Activated naive CD8-positive, alpha-beta T cell treated with anti-CD3 and anti-CD28 coated beads for 36 hours (primary cell): Measurements from ENCODE around the gene KCNK5. TPM values are rescaled to one million over a fixed set of nuclear protein-coding genes. Genes with fewer than 3 reads are reported as not detected.

Source experiments
- DNase-seq: peaks from one replicate; pipeline ENCODE4 v3.0.0; 2021
- H3K27ac Mint-ChIP-seq: one replicate; pipeline ENCODE4 v1.8.0; 2022; ENCODE audit warnings: mild to moderate bottlenecking, moderate library complexity, mixed read lengths
- H3K27me3 Mint-ChIP-seq: one replicate; pipeline ENCODE4 v1.8.0; 2022; ENCODE audit warnings: mild to moderate bottlenecking, mixed read lengths
- H3K36me3 Mint-ChIP-seq: one replicate; pipeline ENCODE4 v1.8.0; 2021; ENCODE audit warnings: mild to moderate bottlenecking, mixed read lengths
- H3K4me1 Mint-ChIP-seq: one replicate; pipeline ENCODE4 v1.8.0; 2021; ENCODE audit warnings: mixed read lengths
- H3K4me3 Mint-ChIP-seq: one replicate; pipeline ENCODE4 v1.8.0; 2022; ENCODE audit warnings: mild to moderate bottlenecking, moderate library complexity, mixed read lengths
- H3K9me3 Mint-ChIP-seq: one replicate; pipeline ENCODE4 v1.8.0; 2022; ENCODE audit warnings: mixed read lengths
- total RNA-seq, 2 experiments: library from RNA; stranded (reverse); gene quantifications; one replicate each; pipeline ENCODE4 v1.2.3, GENCODE V29; 2021

The KCNK5 gene
- total RNA-seq, 2 experiments from 2014 or later: 18.6 to 19.6 TPM

GRCh38 chr6:39256294-39256940, 27.1 kb upstream of the KCNK5 start:
- peaks cover 4% of the 10 kb centered on the region for H3K9me3 Mint-ChIP-seq
- no peak for DNase-seq
- no peak overlapping the region for H3K27ac Mint-ChIP-seq
- H3K36me3 Mint-ChIP-seq: no peaks in the 10 kb centered on the region
- H3K4me1 Mint-ChIP-seq: peaks cover 2% of the 10 kb centered on the region
- H3K4me3 Mint-ChIP-seq: no peak overlapping the region
- peaks cover 17% of the 10 kb centered on the region for H3K27me3 Mint-ChIP-seq

GRCh38 chr6:39254999-39255535, 25.8 kb upstream of the KCNK5 start:
- Mint-ChIP-seq H3K36me3 (no peaks in the 10 kb centered on the region), H3K4me3 (no peak overlapping the region), H3K9me3 (peaks cover 4% of the 10 kb centered on the region), H3K27ac (no peak overlapping the region), H3K27me3 (peaks cover 9% of the 10 kb centered on the region), H3K4me1 (peaks cover 2% of the 10 kb centered on the region)
- DNase-seq: no peak

GRCh38 chr6:39251406-39251805, 22.1 kb upstream of the KCNK5 start:
- Mint-ChIP-seq H3K4me3 (no peak overlapping the region), H3K27me3 (peaks cover 3% of the 10 kb centered on the region), H3K4me1 (peaks cover 9% of the 10 kb centered on the region), H3K36me3 (no peaks in the 10 kb centered on the region), H3K27ac (no peak overlapping the region), H3K9me3 (peaks cover 4% of the 10 kb centered on the region)
- DNase-seq: no peak

GRCh38 chr6:39250507-39250906, 21.2 kb upstream of the KCNK5 start:
- Mint-ChIP-seq H3K27ac (no peak overlapping the region), H3K9me3 (peaks cover 4% of the 10 kb centered on the region), H3K4me3 (no peak overlapping the region), H3K27me3 (peaks cover 3% of the 10 kb centered on the region), H3K4me1 (peaks cover 9% of the 10 kb centered on the region), H3K36me3 (no peaks in the 10 kb centered on the region)
- no peak for DNase-seq

GRCh38 chr6:39249278-39249677, 20.0 kb upstream of the KCNK5 start:
- no peak for DNase-seq
- Mint-ChIP-seq H3K27me3 (peaks cover 3% of the 10 kb centered on the region), H3K4me1 (peaks cover 7% of the 10 kb centered on the region), H3K27ac (no peak overlapping the region), H3K36me3 (no peaks in the 10 kb centered on the region), H3K4me3 (no peak overlapping the region), H3K9me3 (no peaks in the 10 kb centered on the region)

- Mint-ChIP-seq H3K9me3 (no peaks in the 10 kb centered on the region), H3K27me3 (no peaks in the 10 kb centered on the region), H3K36me3 (no peaks in the 10 kb centered on the region), H3K4me3 (no peak overlapping the region), H3K4me1 (peaks cover 7% of the 10 kb centered on the region), H3K27ac (no peak overlapping the region)
- no peak for DNase-seq
Measured at GRCh38 chr6:39247667-39248194, 18.5 kb upstream of the KCNK5 start.

GRCh38 chr6:39243809-39244208, 14.5 kb upstream of the KCNK5 start:
- no peak overlapping the region for H3K4me3 Mint-ChIP-seq
- DNase-seq: no peak
- H3K9me3 Mint-ChIP-seq: no peaks in the 10 kb centered on the region

GRCh38 chr6:39240155-39240757, 11.0 kb upstream of the KCNK5 start:
- no peak for DNase-seq
- Mint-ChIP-seq H3K27ac (no peak overlapping the region), H3K9me3 (no peaks in the 10 kb centered on the region), H3K4me3 (no peak overlapping the region), H3K27me3 (no peaks in the 10 kb centered on the region), H3K4me1 (no peaks in the 10 kb centered on the region), H3K36me3 (no peaks in the 10 kb centered on the region)

More at GRCh38 chr6:39243809-39244208, 14.5 kb upstream of the KCNK5 start:
- no peaks in the 10 kb centered on the region for H3K27me3 Mint-ChIP-seq
- no peak overlapping the region for H3K27ac Mint-ChIP-seq
- peaks cover 7% of the 10 kb centered on the region for H3K4me1 Mint-ChIP-seq
- H3K36me3 Mint-ChIP-seq: no peaks in the 10 kb centered on the region

- Mint-ChIP-seq H3K27ac (no peak overlapping the region), H3K36me3 (no peaks in the 10 kb centered on the region), H3K4me3 (no peak overlapping the region), H3K27me3 (no peaks in the 10 kb centered on the region), H3K9me3 (no peaks in the 10 kb centered on the region), H3K4me1 (no peaks in the 10 kb centered on the region)
- DNase-seq: no peak
Measured at GRCh38 chr6:39239527-39240154, 10.4 kb upstream of the KCNK5 start.

GRCh38 chr6:39236742-39237141, 7.5 kb upstream of the KCNK5 start:
- H3K36me3 Mint-ChIP-seq: no peaks in the 10 kb centered on the region
- H3K9me3 Mint-ChIP-seq: no peaks in the 10 kb centered on the region
- no peaks in the 10 kb centered on the region for H3K4me1 Mint-ChIP-seq
- peaks cover 2% of the 10 kb centered on the region for H3K27me3 Mint-ChIP-seq
- no peak for DNase-seq
- H3K27ac Mint-ChIP-seq: no peak overlapping the region
- no peak overlapping the region for H3K4me3 Mint-ChIP-seq

GRCh38 chr6:39233333-39233732, 4.1 kb upstream of the KCNK5 start:
- peaks cover 7% of the 10 kb centered on the region for H3K4me1 Mint-ChIP-seq
- no peak overlapping the region for H3K4me3 Mint-ChIP-seq
- peaks cover 5% of the 10 kb centered on the region for H3K36me3 Mint-ChIP-seq
- DNase-seq: no peak
- H3K27me3 Mint-ChIP-seq: peaks cover 11% of the 10 kb centered on the region
- no peak overlapping the region for H3K27ac Mint-ChIP-seq
- H3K9me3 Mint-ChIP-seq: no peaks in the 10 kb centered on the region

GRCh38 chr6:39231521-39232243, 2.4 kb upstream of the KCNK5 start:
- H3K4me3 Mint-ChIP-seq: no peak overlapping the region
- peaks cover 20% of the 10 kb centered on the region for H3K4me1 Mint-ChIP-seq
- H3K27me3 Mint-ChIP-seq: peaks cover 14% of the 10 kb centered on the region
- DNase-seq: no peak
- no peak overlapping the region for H3K27ac Mint-ChIP-seq
- peaks cover 18% of the 10 kb centered on the region for H3K36me3 Mint-ChIP-seq
- no peaks in the 10 kb centered on the region for H3K9me3 Mint-ChIP-seq

GRCh38 chr6:39230654-39231035, 1.4 kb upstream of the KCNK5 start:
- Mint-ChIP-seq H3K36me3 (peaks cover 26% of the 10 kb centered on the region), H3K27me3 (peaks cover 14% of the 10 kb centered on the region), H3K4me3 (no peak overlapping the region), H3K27ac (no peak overlapping the region), H3K4me1 (peaks cover 30% of the 10 kb centered on the region), H3K9me3 (no peaks in the 10 kb centered on the region)
- DNase-seq: no peak

- DNase-seq: peak; percentile 55
- Mint-ChIP-seq H3K4me3 (peak overlapping the region; percentile 90), H3K36me3 (peaks cover 46% of the 10 kb centered on the region), H3K4me1 (peaks cover 49% of the 10 kb centered on the region), H3K27ac (peak overlapping the region; percentile 85), H3K27me3 (peaks cover 14% of the 10 kb centered on the region), H3K9me3 (peaks cover 1% of the 10 kb centered on the region)
Measured at GRCh38 chr6:39228111-39228971, 934 bp downstream of the KCNK5 start.
